Fibroblast of villous mesenchyme (primary cell): Measurements from ENCODE around the gene NEK8. TPM values are rescaled to one million over a fixed set of nuclear protein-coding genes. Genes with fewer than 3 reads are reported as not detected.
"Not testable (repeated sequence)": the region's sequence is repeated elsewhere in the genome, so short reads cannot be mapped to it uniquely, and the experiment has no call there.

Source experiments
- DNase-seq: peaks from one replicate; pipeline ENCODE4 v3.0.0-alpha.2; 2010; ENCODE audit warnings: low read depth
- H3K4me3 ChIP-seq: 2 replicates; pipeline ENCODE4 v1.5.1; 2011; ENCODE audit warnings: low read depth, mild to moderate bottlenecking, low read length
- small RNA-seq: library from RNA; depleted of rRNA; stranded (forward); fragments of <200 nt; gene quantifications from one replicate; pipeline ENCODE3, GENCODE V24; 2012
- total RNA-seq: library from RNA; depleted of rRNA; stranded (reverse); fragments of >200 nt; gene quantifications from 2 replicates; pipeline ENCODE4 v1.2.3, GENCODE V29; 2012
- TF ChIP-seq, protein P1 (sequence below): IDR thresholded peaks from 2 replicates; pipeline ENCODE4 v1.5.1; 2012; ENCODE audit warnings: low read depth, mild to moderate bottlenecking, low read length; ENCODE audit not compliant: insufficient read depth

The NEK8 gene
- total RNA-seq, 1 donor: 2.2 TPM

DNA sequence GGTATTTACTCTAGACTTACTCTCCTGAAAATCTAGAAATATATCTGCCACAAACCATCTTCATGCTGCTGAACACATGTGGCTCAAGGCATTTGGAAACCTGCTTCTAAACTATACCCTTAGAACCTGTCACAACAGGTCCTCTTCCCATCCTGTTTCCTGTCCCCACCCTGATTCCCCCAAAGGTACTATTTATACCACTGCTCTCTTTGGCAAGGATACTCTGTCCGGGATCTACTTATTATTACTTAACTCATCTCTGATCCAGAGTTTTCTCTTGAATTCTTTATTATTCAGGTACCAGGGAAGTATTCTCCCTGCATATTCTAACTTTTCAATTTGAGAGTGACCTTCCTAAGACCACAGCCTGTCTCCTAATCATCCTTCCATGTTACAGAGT lies 48.6 kb downstream of the NEK8 start:
- DNase-seq: no peak
- TF ChIP-seq, protein P1, sequence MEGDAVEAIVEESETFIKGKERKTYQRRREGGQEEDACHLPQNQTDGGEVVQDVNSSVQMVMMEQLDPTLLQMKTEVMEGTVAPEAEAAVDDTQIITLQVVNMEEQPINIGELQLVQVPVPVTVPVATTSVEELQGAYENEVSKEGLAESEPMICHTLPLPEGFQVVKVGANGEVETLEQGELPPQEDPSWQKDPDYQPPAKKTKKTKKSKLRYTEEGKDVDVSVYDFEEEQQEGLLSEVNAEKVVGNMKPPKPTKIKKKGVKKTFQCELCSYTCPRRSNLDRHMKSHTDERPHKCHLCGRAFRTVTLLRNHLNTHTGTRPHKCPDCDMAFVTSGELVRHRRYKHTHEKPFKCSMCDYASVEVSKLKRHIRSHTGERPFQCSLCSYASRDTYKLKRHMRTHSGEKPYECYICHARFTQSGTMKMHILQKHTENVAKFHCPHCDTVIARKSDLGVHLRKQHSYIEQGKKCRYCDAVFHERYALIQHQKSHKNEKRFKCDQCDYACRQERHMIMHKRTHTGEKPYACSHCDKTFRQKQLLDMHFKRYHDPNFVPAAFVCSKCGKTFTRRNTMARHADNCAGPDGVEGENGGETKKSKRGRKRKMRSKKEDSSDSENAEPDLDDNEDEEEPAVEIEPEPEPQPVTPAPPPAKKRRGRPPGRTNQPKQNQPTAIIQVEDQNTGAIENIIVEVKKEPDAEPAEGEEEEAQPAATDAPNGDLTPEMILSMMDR: no peak
- H3K4me3 ChIP-seq: no peak overlapping the region

DNA sequence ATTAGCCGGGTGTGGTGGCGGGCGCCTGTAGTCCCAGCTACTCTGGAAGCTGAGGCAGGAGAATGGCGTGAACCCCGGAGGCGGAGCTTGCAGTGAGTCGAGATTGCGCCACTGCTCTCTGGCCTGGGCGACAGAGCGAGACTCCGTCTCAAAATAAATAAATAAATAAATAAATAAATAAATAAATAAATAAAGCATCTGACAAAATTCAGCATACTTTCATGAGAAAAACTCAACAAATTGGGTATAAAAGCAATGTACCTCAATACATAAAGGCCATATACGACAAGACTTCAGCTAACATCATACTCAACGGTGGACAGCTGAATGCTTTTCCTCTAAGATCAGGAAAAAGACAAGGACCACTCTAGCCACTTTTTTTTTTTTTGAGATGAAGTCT lies 51.0 kb downstream of the NEK8 start:
- DNase-seq, H3K4me3 ChIP-seq: not testable (repeated sequence)

- DNase-seq: no peak
- TF ChIP-seq, protein P1: no peak
- H3K4me3 ChIP-seq: no peak overlapping the region
Measured at GRCh38 chr17:28783161-28783560, 54.6 kb downstream of the NEK8 start.

DNA sequence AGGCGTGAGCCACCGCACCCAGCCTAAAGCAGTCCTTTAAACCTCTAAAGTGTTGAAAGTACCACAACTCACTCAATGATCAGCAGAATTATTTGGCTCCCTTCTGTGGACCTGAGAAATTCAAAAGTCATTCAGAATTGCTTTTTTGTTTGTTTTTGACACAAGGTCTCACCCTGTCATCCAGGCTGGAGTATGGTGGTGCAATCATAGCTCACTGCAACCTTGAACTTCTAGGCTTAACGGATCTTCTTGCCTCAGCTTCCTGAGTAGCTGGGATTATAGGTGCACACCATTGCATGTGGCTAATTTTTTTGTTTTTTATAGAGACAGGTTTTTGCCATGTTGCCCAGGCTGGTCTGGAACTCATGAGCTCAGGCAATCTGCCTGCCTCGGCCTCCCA lies 59.5 kb downstream of the NEK8 start:
- TF ChIP-seq, protein P1: no peak
- no peak for DNase-seq
- no peak overlapping the region for H3K4me3 ChIP-seq

Small RNAs within 50 kb of the gene (small RNA-seq; reads per million reads assigned to genes)
- not detected for gene SNORD42A
- 0.66 reads per million for gene SNORD42B
- not detected for gene SNORD4A
- not detected for gene SNORD4B

Other genes starting within 250 kb of the NEK8 start
- not detected in 2 replicates for gene FOXN1, start 222.4 kb upstream of the NEK8 start, total RNA-seq
- 19.6 and 21.6 TPM in 2 replicates for gene UNC119, start 176.2 kb upstream of the NEK8 start, total RNA-seq
- 48.3 and 52.7 TPM in 2 replicates for gene PIGS, start 157.3 kb upstream of the NEK8 start, total RNA-seq
- gene ALDOC, start 151.9 kb upstream of the NEK8 start, total RNA-seq: 28.9 and 41.6 TPM in 2 replicates
- gene SPAG5, start 129.8 kb upstream of the NEK8 start, total RNA-seq: 21.9 and 38.4 TPM in 2 replicates
- gene RSKR, start 114.6 kb upstream of the NEK8 start, total RNA-seq: 4.8 and 5.6 TPM in 2 replicates
- 143 and 176 TPM in 2 replicates for gene BLTP2, start 83.6 kb upstream of the NEK8 start, total RNA-seq
- 41.6 and 57.4 TPM in 2 replicates for gene SDF2, start 66.9 kb upstream of the NEK8 start, total RNA-seq
- gene SUPT6H, start 66.6 kb upstream of the NEK8 start, total RNA-seq: 52.2 and 54.4 TPM in 2 replicates
- under 0.01 and 1.6 TPM in 2 replicates for gene PROCA1, start 16.9 kb upstream of the NEK8 start, total RNA-seq
- gene RAB34, start 10.9 kb upstream of the NEK8 start, total RNA-seq: 148 and 185 TPM in 2 replicates
- 336 and 532 TPM in 2 replicates for gene RPL23A, start 8.8 kb upstream of the NEK8 start, total RNA-seq
- 6.1 and 8.2 TPM in 2 replicates for gene TLCD1, start 2.6 kb upstream of the NEK8 start, total RNA-seq
- gene TRAF4, start 15.2 kb downstream of the NEK8 start, total RNA-seq: 37.7 and 64.8 TPM in 2 replicates
- 5.5 and 6.9 TPM in 2 replicates for gene FAM222B, start 114.0 kb downstream of the NEK8 start, total RNA-seq
- gene ERAL1, start 126.2 kb downstream of the NEK8 start, total RNA-seq: 29.6 and 39.3 TPM in 2 replicates
- gene FLOT2, start 168.9 kb downstream of the NEK8 start, total RNA-seq: 39.6 and 43.6 TPM in 2 replicates
- 2.6 and 3.5 TPM in 2 replicates for gene DHRS13, start 174.3 kb downstream of the NEK8 start, total RNA-seq
- gene PHF12, start 222.7 kb downstream of the NEK8 start, total RNA-seq: 22.5 and 23.2 TPM in 2 replicates